BLaER1 treated with 17β-estradiol and CSF1 and Interleukin-3, amounts not matched to agents 10 nM and 100 nM (cell line): ENCODE data around the gene HS1BP3.
A peak's percentile ranks its signal among the peaks of the same experiment; 100 is the strongest.

Experiments
- H3K27ac ChIP-seq, 11 experiments: shearing (Covaris generic); formaldehyde crosslinking; 2 replicates each; pipeline ENCODE4 v1.8.1; 2022
- H3K27me3 ChIP-seq, 11 experiments: shearing (Covaris generic); formaldehyde crosslinking; 2 replicates each; pipeline ENCODE4 v1.8.1; 2022
- H3K36me3 ChIP-seq, 11 experiments: shearing (Covaris generic); formaldehyde crosslinking; 2 replicates each; pipeline ENCODE4 v1.8.1; 2022
- H3K4me1 ChIP-seq, 10 experiments: shearing (Covaris generic); formaldehyde crosslinking; 2 replicates each; pipeline ENCODE4 v1.8.1; 2022
- H3K4me2 ChIP-seq, 11 experiments: shearing (Covaris generic); formaldehyde crosslinking; 2 replicates each; pipeline ENCODE4 v1.8.1; 2022
- H3K4me3 ChIP-seq, 10 experiments: shearing (Covaris generic); formaldehyde crosslinking; 2 replicates each; pipeline ENCODE4 v1.8.1; 2022
- H3K9ac ChIP-seq, 11 experiments: shearing (Covaris generic); formaldehyde crosslinking; 2 replicates each; pipeline ENCODE4 v1.8.1; 2022
- H3K9me3 ChIP-seq, 11 experiments: shearing (Covaris generic); formaldehyde crosslinking; replicated peaks in 1 of 11; 2 replicates each; pipeline ENCODE4 v1.8.1; 2022
- H4K20me1 ChIP-seq, 11 experiments: shearing (Covaris generic); formaldehyde crosslinking; 2 replicates each; pipeline ENCODE4 v1.8.1; 2022
- Cebpa-rat ChIP-seq, 11 experiments: shearing (Covaris generic); IDR thresholded peaks; 2 replicates each; pipeline ENCODE4 v1.8.1; 2022

HS1BP3 gene

DNA sequence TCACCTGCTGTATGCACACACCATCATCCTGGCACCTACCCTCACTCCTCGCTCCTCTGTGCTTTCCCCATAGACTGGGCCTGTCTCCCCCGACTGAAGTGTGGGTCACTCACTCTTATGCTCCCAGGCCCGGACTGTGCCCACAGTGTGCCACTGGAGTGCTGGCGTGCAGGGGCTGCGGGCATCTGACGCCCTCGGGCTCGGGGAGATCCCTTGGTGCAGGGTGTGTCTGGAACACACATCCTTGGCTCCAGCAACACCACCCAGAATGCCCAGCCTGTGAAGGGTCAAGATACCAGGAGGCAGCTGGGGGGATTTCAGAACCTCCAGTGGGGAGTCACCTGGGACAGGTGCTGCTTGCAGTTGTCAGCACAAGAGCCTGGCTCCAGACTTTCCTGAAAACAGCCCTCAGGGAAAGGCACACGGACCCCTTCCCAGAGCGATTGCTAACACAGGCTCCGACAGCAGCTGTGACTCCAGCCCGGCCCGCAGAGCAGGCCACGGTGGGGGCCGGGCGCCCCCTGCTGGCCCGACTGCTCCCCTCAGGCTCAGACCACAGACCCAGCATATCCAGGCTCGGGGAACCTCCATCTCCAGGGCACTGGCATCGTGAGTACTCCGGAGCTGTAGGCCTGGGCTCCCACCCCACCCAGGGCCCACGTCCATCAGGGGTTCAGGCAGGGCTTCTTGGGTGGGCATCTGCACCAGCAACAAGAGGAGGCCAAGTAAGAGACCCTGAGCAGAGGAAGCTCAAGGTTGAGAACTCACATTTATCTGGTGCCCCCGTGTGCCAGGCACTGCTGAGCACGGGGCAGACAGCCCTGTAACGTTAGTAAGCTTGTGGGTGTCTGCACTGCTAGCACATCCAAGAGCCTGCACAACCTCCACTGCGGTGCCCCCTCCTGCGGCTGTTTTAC lies 8.6 kb downstream of the HS1BP3 start:
- no peak for TF ChIP-seq Cebpa-rat (IDR thresholded peaks at IDR 0.05)
- Histone ChIP-seq H4K20me1 (peaks cover 17 to 95% (median 23%) of the 10 kb centered on the region in 11 experiments; a peak in 17 of 22 replicates), H3K9ac (peak overlapping the region in 3 of 11 experiments; percentile 6 to 27 (median 24); a peak in 3 of 22 replicates), H3K9me3 (no peaks in the 10 kb centered on the region), H3K4me2 (peak overlapping the region in 9 of 11 experiments; percentile 8 to 70 (median 45); a peak in 12 of 22 replicates), H3K36me3 (peaks cover 0 to 98% (median 24%) of the 10 kb centered on the region in 11 experiments; a peak in 15 of 22 replicates), H3K27ac (no peak overlapping the region), H3K27me3 (no peaks in the 10 kb centered on the region), H3K4me1 (peaks cover 8 to 55% (median 39%) of the 10 kb centered on the region in 10 experiments), H3K4me3 (no peak overlapping the region)

DNA sequence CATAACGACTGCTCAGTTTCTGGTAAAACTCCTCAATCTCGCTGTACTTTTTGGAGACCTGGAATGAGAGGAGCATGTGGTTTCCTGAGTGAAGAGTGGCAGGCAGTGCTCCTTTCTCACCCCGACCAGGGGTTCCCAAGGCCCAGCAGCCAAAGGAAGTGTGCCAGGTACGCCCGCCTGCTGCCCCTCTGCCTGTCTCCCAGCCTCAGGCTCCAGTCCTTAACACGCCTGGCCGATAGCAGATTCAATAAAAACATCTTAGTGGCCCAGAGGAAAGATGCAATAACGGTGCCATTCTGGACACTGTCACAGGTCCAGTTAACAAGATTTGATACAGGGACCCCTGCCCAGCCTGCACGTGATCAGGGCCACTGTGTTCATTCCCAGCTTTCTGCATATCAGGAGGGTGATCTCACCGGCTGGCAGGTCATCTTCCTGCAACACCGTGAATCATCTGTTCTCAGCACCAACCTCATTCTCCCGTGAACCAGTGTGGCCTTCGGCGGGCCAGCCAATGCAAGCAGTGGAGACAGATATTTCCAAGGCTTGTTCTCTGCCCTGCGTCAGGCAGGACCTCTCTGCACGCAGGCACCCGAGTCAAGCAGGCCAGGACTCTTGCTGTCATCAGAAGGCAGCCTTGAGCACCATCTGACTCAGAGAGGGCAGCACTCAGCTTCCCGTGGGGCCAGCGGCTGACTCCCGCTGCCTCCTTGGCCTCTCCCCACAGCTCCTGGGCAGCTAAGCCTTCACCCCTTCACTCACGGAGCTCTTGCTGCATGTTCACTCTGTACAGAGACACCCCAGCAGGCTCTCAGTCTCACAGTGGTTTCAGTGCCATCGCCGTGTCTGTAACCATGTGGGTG lies 9.5 kb downstream of the HS1BP3 start:
- H3K27ac ChIP-seq, result no peak overlapping the region
- H3K27me3 ChIP-seq, result no peaks in the 10 kb centered on the region
- H3K9me3 ChIP-seq, result no peaks in the 10 kb centered on the region
- H3K4me3 ChIP-seq, result no peak overlapping the region
- H4K20me1 ChIP-seq, result peaks cover 17 to 90% (median 23%) of the 10 kb centered on the region in 11 experiments; a peak in 17 of 22 replicates
- peak overlapping the region in 8 of 11 experiments; percentile 28 to 70 (median 53); a peak in 14 of 22 replicates for H3K4me2 ChIP-seq
- peaks cover 0 to 98% (median 24%) of the 10 kb centered on the region in 11 experiments; a peak in 15 of 22 replicates for H3K36me3 ChIP-seq
- H3K4me1 ChIP-seq, result peaks cover 6 to 46% (median 29%) of the 10 kb centered on the region in 10 experiments; a peak in 18 of 20 replicates
- no peak for TF ChIP-seq Cebpa-rat (IDR thresholded peaks at IDR 0.05)
- H3K9ac ChIP-seq, result peak overlapping the region in 4 of 11 experiments; percentile 4 to 49 (median 40); a peak in 4 of 22 replicates

DNA sequence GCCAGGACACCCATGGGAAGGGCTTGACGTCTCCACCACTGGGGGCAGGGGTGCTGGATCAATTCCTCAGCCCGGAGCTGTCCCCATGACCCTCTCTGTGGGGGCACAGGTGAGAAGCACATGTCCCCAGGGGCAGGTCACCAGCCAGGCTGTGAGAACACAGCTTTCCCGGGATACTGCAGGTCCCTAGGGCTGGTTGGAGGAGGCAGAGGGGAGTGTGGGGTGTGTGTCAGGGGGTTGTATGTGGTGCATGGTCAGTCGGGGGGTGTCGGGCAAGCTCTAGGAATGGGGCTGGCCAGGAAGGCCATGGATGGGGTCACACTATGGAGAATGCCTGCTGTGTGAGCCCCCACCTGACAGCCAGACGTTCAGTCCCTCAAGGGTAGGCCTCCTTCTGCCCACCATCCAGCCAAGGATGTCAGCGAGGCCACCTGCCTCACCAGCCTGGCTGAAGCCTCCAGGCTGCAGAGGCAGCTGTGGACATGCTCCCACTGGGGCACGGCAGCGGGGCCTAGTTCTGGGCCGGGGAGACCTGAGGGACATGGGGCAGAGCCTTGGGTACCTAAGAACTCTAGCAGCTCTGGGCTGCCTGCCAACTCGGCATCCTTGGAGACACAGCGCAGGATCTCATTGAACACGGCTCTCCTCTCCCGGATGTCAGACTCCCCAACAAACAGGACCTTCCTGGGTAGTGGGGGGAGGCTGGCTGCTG lies 10.3 kb downstream of the HS1BP3 start:
- Histone ChIP-seq H3K4me3 (no peak overlapping the region), H3K36me3 (peaks cover 0 to 98% (median 24%) of the 10 kb centered on the region in 11 experiments; a peak in 15 of 22 replicates), H3K4me1 (peaks cover 6 to 45% (median 27%) of the 10 kb centered on the region in 10 experiments; a peak in 19 of 20 replicates), H4K20me1 (peaks cover 14 to 87% (median 23%) of the 10 kb centered on the region in 11 experiments; a peak in 17 of 22 replicates), H3K27me3 (no peaks in the 10 kb centered on the region), H3K9me3 (no peaks in the 10 kb centered on the region), H3K9ac (peak overlapping the region in 3 of 11 experiments; percentile 35 to 49 (median 44); a peak in 7 of 22 replicates), H3K4me2 (peak overlapping the region in 8 of 11 experiments; percentile 28 to 70 (median 53); a peak in 13 of 22 replicates), H3K27ac (no peak overlapping the region)
- no peak for TF ChIP-seq Cebpa-rat (IDR thresholded peaks at IDR 0.05)

DNA sequence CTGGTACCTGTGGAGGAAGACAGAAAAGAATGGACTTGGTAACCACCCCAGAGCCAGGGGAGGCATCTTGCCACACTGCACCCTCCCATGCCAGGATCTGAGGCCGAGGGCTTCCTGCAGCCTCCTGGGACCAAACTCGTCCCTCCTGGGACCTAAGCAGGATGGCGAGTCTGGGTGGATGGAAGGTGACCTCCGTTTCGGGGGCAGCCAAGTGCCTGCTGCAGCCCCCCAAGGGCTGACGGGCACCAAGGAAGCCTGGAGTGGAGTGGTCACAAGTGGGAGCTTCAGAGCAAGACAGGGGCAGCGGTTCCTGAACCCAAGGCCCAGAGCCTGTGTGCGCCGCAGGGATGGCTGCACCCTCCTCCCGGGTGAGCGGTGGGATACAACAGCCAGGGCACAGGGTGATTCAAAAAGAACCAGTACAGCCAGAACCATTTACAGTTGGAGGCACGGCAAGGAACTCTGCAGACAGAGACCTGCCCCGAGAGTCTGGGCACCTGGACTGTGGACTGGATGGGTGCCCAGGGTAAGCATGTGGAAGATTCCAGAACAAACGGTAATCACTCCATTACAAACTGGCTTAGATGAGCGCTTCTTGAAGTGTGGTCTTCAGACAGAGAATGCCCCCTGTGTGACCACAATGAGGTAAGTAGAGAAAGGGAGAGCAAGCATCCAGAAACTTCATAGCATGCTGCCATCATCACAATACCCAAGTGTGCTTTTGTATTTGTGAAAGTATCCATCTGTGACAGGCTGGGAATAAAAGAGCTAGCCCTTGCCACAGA lies 12.1 kb downstream of the HS1BP3 start:
- H3K9ac ChIP-seq, result peak overlapping the region in 3 of 11 experiments; percentile 19 to 41 (median 25); a peak in 4 of 22 replicates
- peaks cover 12 to 87% (median 28%) of the 10 kb centered on the region in 11 experiments; a peak in 17 of 22 replicates for H4K20me1 ChIP-seq
- no peak for TF ChIP-seq Cebpa-rat (IDR thresholded peaks at IDR 0.05)

DNA sequence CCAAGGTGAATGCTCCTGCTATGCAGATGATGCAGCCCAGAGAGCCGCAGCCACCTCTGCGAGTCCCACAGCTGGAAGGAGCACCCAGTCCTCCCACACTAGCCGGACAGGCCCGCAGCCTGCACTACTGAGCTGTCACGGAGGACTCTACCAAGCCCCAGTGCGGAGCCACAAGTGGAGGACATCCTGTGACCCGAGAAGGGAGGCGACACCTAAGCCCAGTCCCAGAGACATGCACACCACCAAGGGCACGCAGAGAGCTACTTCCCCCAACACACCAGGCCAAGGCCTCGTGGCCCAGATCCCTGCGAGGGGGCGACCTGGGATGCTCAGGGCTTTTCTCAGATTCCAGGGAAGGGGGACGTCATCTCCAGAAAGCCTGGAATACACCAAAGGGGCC lies 12.9 kb downstream of the HS1BP3 start:
- peak overlapping the region in 2 of 11 experiments; percentile 29 to 43; a peak in 2 of 22 replicates for H3K4me2 ChIP-seq
- peaks cover 12 to 87% (median 24%) of the 10 kb centered on the region in 11 experiments; a peak in 17 of 22 replicates for H4K20me1 ChIP-seq
- no peaks in the 10 kb centered on the region for H3K27me3 ChIP-seq
- peaks cover 0 to 95% (median 11%) of the 10 kb centered on the region in 11 experiments; a peak in 13 of 22 replicates for H3K36me3 ChIP-seq
- TF ChIP-seq Cebpa-rat (IDR thresholded peaks at IDR 0.05), result no peak
- H3K9ac ChIP-seq, result peak overlapping the region in 1 of 11 experiments; percentile 41; a peak in 2 of 22 replicates
- peaks cover 23 to 70% (median 51%) of the 10 kb centered on the region in 10 experiments for H3K4me1 ChIP-seq
- H3K9me3 ChIP-seq, result no peaks in the 10 kb centered on the region
- no peak overlapping the region for H3K4me3 ChIP-seq
- no peak overlapping the region for H3K27ac ChIP-seq

More for the DNA sequence above, 12.1 kb downstream of the HS1BP3 start:
- peak overlapping the region in 5 of 11 experiments; percentile 17 to 48 (median 36); a peak in 7 of 22 replicates for H3K4me2 ChIP-seq
- peaks cover 0 to 97% (median 11%) of the 10 kb centered on the region in 11 experiments; a peak in 13 of 22 replicates for H3K36me3 ChIP-seq
- H3K27ac ChIP-seq, result no peak overlapping the region
- H3K4me3 ChIP-seq, result no peak overlapping the region
- H3K4me1 ChIP-seq, result peaks cover 19 to 62% (median 42%) of the 10 kb centered on the region in 10 experiments
- H3K9me3 ChIP-seq, result no peaks in the 10 kb centered on the region
- H3K27me3 ChIP-seq, result no peaks in the 10 kb centered on the region

DNA sequence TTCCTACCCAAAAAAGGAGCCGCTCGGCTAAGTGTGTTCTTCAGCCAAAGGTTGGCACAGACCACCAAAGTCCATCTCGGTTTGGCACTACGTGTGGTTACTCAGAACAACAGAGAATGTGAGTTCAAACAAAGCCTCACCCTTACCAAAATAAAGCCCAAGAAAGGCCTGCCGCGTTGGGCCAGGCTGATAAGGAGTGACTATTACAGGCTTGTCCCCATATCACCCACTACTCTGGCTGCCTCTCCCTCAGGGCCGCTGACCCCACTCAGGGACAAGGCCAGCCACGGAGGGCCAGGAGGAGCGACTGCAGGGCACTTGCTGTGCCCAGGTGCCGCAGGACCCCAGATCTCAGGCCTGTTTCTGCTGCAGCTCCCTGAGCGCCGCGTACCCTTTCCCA lies 13.8 kb downstream of the HS1BP3 start:
- TF ChIP-seq Cebpa-rat (IDR thresholded peaks at IDR 0.05), result no peak
- H4K20me1 ChIP-seq, result peaks cover 11 to 87% (median 31%) of the 10 kb centered on the region in 11 experiments; a peak in 16 of 22 replicates
- H3K36me3 ChIP-seq, result peaks cover 0 to 97% (median 11%) of the 10 kb centered on the region in 11 experiments; a peak in 13 of 22 replicates
- H3K27ac ChIP-seq, result no peak overlapping the region
- no peak overlapping the region for H3K9ac ChIP-seq
- no peak overlapping the region for H3K4me2 ChIP-seq
- no peaks in the 10 kb centered on the region for H3K9me3 ChIP-seq
- H3K27me3 ChIP-seq, result no peaks in the 10 kb centered on the region
- H3K4me3 ChIP-seq, result no peak overlapping the region
- H3K4me1 ChIP-seq, result peaks cover 17 to 73% (median 53%) of the 10 kb centered on the region in 10 experiments
